Measurements from ENCODE around the gene MICAL3.

MICAL3 gene

DNA sequence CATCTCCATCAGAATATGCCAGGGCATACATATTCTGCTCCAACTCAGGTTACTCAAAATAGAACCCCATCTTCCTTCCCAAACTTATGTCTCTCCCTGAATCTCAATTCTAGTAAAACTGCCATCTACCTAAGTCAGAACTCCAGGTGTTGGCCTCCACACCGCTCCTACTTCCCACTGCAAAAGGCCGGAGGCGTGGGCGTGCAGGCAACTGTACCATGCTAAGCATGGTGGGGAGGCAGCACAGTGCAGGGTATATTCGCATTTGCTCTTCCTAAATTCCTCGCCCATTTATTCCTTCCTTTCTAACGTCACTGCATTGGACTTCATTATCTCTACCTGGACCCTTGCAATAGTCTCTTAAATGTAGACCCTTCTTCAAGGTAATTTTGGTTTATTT is 97.8 kb downstream of the MICAL3 start:
- no peak for DNase-seq (ENCODE audit: low read depth)
- no peak overlapping the region for H3K4me3 ChIP-seq (ENCODE audit: low read length)
- TF ChIP-seq, protein P1, sequence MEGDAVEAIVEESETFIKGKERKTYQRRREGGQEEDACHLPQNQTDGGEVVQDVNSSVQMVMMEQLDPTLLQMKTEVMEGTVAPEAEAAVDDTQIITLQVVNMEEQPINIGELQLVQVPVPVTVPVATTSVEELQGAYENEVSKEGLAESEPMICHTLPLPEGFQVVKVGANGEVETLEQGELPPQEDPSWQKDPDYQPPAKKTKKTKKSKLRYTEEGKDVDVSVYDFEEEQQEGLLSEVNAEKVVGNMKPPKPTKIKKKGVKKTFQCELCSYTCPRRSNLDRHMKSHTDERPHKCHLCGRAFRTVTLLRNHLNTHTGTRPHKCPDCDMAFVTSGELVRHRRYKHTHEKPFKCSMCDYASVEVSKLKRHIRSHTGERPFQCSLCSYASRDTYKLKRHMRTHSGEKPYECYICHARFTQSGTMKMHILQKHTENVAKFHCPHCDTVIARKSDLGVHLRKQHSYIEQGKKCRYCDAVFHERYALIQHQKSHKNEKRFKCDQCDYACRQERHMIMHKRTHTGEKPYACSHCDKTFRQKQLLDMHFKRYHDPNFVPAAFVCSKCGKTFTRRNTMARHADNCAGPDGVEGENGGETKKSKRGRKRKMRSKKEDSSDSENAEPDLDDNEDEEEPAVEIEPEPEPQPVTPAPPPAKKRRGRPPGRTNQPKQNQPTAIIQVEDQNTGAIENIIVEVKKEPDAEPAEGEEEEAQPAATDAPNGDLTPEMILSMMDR (conservative IDR thresholded peaks at IDR 0.05; ENCODE audit: low read length) = no peak

DNA sequence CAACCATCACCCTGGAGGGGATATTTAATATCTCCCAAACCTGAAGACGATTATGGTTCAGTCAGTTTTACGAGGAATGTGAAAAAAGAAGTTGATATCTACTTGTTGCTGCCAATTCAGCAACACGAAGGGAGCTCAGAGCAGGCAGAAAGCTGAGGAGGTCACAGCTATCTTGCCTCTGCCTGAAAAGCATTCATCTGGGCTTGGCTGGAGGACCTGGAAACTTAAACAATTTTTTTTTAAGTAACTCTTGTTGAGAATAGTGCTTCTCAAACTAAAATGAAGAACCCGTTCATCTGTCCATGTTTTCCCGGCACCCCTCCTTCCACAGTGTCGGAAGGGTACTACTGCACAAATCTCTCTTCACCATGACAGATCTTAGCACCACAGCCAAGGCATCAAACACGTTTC is 98.9 kb downstream of the MICAL3 start:
- DNase-seq (ENCODE audit: low read depth) = no peak
- H3K4me3 ChIP-seq (ENCODE audit: low read length) = no peak overlapping the region
- TF ChIP-seq, protein P1 (conservative IDR thresholded peaks at IDR 0.05; ENCODE audit: low read length) = no peak

DNA sequence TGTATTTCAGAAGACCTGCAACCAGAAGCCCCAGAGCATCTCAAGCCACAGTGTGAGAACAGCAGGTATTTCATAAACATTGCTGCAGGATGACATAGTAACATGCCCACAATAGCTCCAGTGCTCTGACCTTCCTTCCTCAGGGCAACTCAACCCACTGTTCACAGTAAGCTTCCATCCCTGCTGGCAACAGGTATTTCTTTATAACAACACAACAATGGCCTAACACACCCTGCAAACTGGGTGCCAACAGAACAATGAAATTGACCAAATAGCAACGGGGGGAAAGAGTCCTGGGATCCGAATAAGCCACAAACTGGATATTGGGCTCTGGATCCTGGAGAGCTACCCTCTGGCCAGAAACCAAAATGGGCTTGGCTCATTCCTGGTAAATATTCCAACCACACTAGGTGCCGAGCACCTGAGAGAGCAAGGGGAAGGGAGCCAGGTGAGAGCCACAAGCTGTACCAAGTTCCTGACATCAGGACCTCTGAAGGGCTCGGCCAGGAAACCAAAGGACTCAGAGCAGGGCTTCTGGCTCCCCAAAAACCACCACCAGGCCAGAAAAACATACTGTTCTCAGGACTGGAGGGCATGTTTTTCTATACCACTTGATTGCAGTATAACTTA is 99.5 kb downstream of the MICAL3 start:
- no peak overlapping the region for H3K4me3 ChIP-seq (ENCODE audit: low read length)
- TF ChIP-seq, protein P1 (conservative IDR thresholded peaks at IDR 0.05; ENCODE audit: low read length) = no peak

DNA sequence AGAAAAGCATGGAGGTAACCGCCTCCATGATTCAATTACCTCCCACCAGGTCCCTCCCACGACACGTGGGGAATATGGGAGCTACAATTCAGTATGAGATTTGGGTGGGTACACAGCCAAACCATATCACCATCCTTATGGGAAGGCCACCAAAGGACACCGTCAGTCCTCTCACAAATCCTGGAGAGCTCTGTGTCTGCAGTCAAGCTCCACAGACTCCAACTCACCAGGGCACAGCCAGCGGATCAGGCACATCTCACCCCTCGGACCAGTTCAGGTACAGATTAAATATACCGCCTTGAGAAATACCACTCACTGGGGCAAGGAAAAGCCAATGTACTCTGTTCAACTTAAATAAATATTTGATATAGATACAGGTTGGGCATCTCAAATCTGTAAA is 100.3 kb downstream of the MICAL3 start:
- TF ChIP-seq, protein P1 (conservative IDR thresholded peaks at IDR 0.05; ENCODE audit: low read length) = no peak
- no peak overlapping the region for H3K4me3 ChIP-seq (ENCODE audit: low read length)
- no peak for DNase-seq (ENCODE audit: low read depth)

More for the DNA sequence above, 99.5 kb downstream of the MICAL3 start:
- no peak for DNase-seq (ENCODE audit: low read depth)

DNA sequence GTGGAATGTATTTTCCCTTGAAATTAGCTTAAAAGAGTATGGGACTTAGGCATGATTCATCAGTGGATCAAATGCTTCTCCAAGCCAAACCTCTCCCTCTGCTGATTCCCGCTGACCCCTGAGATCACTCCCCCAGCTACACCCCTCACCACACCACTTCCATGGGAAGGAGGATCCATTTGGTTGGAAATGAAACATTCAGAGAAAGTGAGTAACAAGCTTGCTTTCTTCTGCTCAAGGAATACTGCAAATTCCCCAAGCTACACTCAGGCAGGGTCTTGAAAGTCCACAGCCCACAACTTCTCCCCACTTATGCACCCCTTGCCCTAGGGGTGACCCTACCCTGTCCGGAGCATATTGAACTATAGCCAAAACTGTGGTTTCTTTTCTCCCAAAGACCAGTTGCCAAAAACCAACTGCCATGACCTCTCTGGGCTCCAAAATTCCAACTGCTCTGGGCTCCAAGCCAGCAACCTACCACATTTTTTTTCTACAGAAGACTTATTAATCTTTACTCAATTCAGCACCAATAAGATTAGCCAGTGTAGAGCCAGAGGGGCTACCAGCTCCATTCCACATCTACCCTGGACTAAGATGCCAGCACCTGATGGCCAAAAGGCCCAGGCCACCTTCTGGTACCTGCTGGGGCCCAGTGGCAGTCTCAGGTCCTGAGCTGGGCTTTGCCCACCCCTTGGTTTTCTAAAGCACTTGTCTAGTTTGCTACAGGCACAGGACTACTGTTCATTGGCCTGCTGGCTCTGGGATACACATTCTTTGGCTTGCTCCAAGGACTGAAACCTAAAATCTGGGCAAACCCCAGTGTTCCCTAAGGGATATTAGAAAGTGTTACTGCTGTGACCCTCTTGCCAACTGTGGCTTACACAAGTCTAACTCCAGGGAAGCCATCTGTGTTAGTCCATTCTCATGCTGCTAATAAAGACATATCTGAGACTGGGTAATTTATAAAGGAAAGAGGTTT is 101.1 kb downstream of the MICAL3 start:
- peak; percentile 89 for DNase-seq (ENCODE audit: low read depth)
- H3K4me3 ChIP-seq (ENCODE audit: low read length) = no peak overlapping the region
- TF ChIP-seq, protein P1 (conservative IDR thresholded peaks at IDR 0.05; ENCODE audit: low read length) = no peak

DNA sequence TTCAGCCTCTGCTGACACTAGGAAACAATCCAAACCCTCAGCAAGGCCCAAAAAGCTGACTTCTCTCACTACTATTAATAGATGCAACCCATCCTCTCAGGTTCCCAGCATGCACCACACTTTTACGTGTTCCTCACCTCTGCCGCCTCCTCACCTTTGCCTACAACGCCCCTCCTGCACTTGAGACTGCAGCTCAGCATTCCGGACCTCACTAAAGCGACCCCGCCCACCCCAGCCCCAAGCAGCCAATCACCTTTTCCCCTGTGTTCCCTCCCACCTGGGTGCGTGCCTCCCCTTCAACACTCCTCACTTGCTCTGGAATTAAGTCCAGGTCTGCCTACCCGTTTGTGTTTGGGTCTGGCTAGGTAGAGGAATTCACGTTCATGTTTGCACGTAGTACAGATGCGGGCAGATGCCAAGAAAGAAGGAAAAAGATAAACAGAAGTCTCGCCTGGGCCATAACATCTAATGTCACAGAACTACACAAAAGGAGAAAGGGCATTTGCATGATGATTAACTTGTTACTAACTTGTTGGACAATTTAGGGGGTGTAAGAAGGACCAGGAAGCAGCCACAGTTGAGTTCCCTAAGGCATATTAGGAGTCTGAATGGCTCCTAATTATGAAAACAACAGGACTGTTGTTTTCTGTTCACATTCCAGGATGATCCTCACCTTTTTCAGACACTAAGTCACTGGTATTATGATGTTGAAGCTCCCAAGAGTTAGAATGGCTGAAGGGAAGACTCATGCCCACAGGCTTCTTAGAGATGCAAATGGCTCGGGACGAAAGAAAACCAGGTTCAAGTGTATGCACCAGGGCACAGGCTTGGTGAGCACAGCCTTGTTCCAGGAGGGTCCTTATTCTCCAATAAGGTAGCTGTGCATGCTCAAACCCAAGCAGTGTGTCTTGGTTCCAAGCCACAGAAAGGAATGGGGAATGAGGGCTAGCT is 102.2 kb downstream of the MICAL3 start:
- H3K4me3 ChIP-seq (ENCODE audit: low read length) = no peak overlapping the region
- TF ChIP-seq, protein P1 (conservative IDR thresholded peaks at IDR 0.05; ENCODE audit: low read length) = no peak
- DNase-seq (ENCODE audit: low read depth) = no peak
